Thyroid gland (tissue), 4 donors: ENCODE data around the gene PEX7.

Source experiments
- CTCF ChIP-seq, 6 experiments: fragments of 200-600 bp in 3 of 6; fragments of 450-650 bp in 3 of 6; sonication (generic) in 3 of 6; IDR thresholded peaks; one replicate each; pipeline ENCODE4 v1.5.1; 2016 to 2019; ENCODE audit warnings: antibody characterized with exemption in 6 of 6, mild to moderate bottlenecking in 2 of 6, inconsistent platforms in 1 of 6, moderate library complexity in 1 of 6
- POLR2A ChIP-seq, 2 donors: fragments of 450-650 bp; IDR thresholded peaks; one replicate each; pipeline ENCODE4 v1.6.1; 2017; ENCODE audit warnings: antibody characterized with exemption in 2 of 2, mild to moderate bottlenecking in 2 of 2, moderate library complexity in 1 of 2

DNA sequence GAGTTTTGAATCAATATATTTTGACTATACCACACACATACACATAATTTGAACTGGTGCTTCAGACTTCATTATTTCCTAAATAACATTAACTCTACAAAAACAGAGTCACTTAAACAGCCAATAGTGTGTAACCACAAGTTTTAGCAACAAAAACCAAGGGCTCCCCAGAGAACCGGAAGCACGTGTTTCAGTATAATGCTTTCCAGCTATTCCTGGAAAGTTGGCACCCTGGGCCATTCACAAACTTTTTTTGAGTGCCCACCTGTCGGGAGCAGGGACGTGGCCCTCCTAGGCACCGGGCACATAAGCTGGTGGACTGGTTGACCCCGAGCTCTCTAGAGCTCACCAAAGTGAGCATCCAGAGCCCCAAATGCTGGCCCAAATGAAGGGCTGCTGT lies 97.8 kb downstream of the PEX7 start:
- TF ChIP-seq POLR2A (IDR thresholded peaks at IDR 0.05), result no peak
- TF ChIP-seq CTCF (IDR thresholded peaks at IDR 0.05), result no peak
